Measurements from ENCODE around the gene AK4. TPM values are rescaled to one million over a fixed set of nuclear protein-coding genes. Genes with fewer than 3 reads are reported as not detected.
A peak's percentile ranks its signal among the peaks of the same experiment; 100 is the strongest.
"Not testable (repeated sequence)": the region's sequence is repeated elsewhere in the genome, so short reads cannot be mapped to it uniquely, and the experiment has no call there.

Gene AK4
- total and polyA plus RNA-seq, 2 donors from 2014 or later = 47.6 to 131 TPM

DNA sequence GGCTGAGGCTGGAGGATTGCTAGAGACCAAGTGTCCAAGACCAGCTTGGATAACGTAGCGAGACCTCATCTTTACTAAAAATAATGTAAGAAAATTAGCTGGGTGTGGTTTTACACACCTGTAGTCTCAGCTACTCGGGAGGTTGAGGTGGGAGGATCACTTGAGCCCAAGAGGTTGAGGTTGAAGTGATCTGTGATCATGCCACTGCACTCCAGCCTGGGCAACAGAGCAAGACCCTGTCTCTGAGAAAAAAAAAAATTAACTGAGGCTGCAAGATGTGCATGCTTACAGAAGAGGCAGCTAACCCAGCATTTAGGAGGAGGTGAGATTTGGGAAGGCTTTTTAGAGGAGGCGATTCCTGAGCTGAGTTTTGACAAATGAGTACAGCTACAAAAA is 9.5 kb downstream of the AK4 start:
- intact Hi-C loops (cut with DNase I) = no loop called here
- no peak for FAIRE-seq
- TF ChIP-seq, protein P1, sequence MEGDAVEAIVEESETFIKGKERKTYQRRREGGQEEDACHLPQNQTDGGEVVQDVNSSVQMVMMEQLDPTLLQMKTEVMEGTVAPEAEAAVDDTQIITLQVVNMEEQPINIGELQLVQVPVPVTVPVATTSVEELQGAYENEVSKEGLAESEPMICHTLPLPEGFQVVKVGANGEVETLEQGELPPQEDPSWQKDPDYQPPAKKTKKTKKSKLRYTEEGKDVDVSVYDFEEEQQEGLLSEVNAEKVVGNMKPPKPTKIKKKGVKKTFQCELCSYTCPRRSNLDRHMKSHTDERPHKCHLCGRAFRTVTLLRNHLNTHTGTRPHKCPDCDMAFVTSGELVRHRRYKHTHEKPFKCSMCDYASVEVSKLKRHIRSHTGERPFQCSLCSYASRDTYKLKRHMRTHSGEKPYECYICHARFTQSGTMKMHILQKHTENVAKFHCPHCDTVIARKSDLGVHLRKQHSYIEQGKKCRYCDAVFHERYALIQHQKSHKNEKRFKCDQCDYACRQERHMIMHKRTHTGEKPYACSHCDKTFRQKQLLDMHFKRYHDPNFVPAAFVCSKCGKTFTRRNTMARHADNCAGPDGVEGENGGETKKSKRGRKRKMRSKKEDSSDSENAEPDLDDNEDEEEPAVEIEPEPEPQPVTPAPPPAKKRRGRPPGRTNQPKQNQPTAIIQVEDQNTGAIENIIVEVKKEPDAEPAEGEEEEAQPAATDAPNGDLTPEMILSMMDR (IDR thresholded peaks at IDR 0.05; ENCODE audit: borderline replicate concordance, extremely low read depth, insufficient read depth) = no peak

DNA sequence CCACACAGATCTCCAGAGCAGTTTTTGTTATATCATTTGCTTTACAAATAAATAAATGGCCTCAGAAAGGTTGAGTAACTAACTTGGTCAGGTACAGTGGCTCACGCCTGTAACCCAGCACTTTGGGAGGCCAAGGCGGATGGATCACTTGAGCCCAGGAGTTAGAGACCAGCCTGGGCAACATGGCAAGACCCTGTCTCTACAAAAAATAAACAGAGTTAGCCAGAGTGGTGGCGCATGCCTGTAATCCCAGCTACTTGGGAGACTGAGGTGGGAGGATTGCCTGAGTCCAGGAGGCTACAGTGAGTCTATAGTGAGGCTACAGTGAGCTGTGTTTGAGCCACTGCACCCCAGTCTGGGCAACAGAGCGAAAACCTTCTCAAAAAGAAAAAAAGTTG is 11.3 kb downstream of the AK4 start:
- not testable (repeated sequence) for FAIRE-seq

More for the DNA sequence above, 9.5 kb downstream of the AK4 start:
- no peaks in the 10 kb centered on the region for H3K9me3 ChIP-seq (ENCODE audit: control insufficient read depth in 2 of 3, insufficient read depth in 1 of 3, low read length in 3 of 3)
- DNase-seq = no peak
- no peaks in the 10 kb centered on the region for H3K27me3 ChIP-seq (ENCODE audit: control insufficient read depth, insufficient read depth, low read length)
- H3K36me3 ChIP-seq (ENCODE audit: control insufficient read depth in 2 of 3, insufficient read depth in 3 of 3, low read length in 3 of 3) = no peaks in the 10 kb centered on the region
- no peak overlapping the region for H3K4me3 ChIP-seq (ENCODE audit: low read length in 3 of 3)
- H3K4me1 ChIP-seq (ENCODE audit: control insufficient read depth in 2 of 3, insufficient read depth in 2 of 3, low read depth in 1 of 3, low read length in 3 of 3) = peaks cover 0 to 20% (median 8%) of the 10 kb centered on the region in 3 donors
- H3K27ac ChIP-seq (ENCODE audit: low read depth in 2 of 2, low read length in 2 of 2) = peak overlapping the region; percentile 5 to 36
- H3K9ac ChIP-seq (ENCODE audit: low read length in 3 of 3) = no peak overlapping the region

DNA sequence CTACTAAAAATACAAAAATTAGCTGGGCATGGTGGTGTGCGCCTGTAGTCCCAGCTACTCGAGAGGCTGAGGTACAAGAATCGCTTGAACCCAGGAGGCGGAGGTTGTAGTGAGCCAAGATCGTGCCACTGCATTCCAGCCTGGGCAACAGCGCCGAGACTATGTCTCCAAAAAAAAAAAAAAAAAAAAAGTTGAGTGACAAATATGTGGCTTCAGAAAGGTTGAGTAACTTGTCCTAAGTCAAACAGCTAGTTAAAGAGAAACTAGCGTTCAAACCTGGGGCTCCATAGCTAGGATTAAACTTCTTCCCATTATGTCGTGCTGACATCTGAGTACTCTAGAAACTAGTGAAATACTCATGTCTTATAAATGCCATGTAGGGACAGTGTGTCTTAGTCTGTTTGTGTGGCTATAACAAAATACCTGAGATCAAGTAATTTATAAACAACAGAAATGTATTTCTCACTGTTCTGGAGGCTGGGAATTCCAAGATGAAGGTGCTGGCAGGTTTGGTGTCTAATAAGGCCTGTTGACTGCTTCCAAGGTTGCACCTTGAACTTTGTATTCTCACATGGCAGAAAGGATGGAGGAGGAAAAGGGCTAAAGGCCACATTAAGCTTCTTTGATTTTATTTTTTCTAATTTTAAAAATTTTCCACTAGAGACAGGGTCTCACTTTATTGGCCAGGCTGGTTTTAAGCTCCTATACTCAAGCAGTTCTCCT is 12.0 kb downstream of the AK4 start:
- TF ChIP-seq, protein P1 (IDR thresholded peaks at IDR 0.05; ENCODE audit: borderline replicate concordance, extremely low read depth, insufficient read depth) = no peak
- Histone ChIP-seq H3K4me1 (ENCODE audit: control insufficient read depth in 2 of 3, insufficient read depth in 2 of 3, low read depth in 1 of 3, low read length in 3 of 3) (peaks cover 0 to 27% (median 13%) of the 10 kb centered on the region in 3 donors), H3K9me3 (ENCODE audit: control insufficient read depth in 2 of 3, insufficient read depth in 1 of 3, low read length in 3 of 3) (no peaks in the 10 kb centered on the region), H3K27ac (ENCODE audit: low read depth in 2 of 2, low read length in 2 of 2) (peak overlapping the region; percentile 83 to 84), H3K4me3 (ENCODE audit: low read length in 3 of 3) (no peak overlapping the region), H3K9ac (ENCODE audit: low read length in 3 of 3) (no peak overlapping the region), H3K27me3 (ENCODE audit: control insufficient read depth, insufficient read depth, low read length) (no peaks in the 10 kb centered on the region), H3K36me3 (ENCODE audit: control insufficient read depth in 2 of 3, insufficient read depth in 3 of 3, low read length in 3 of 3) (no peaks in the 10 kb centered on the region)
- DNase-seq (peak in 1 of 5 donors; percentile 7), FAIRE-seq (no peak)
- intact Hi-C loops (cut with DNase I) = no loop called here

More for the DNA sequence above, 11.3 kb downstream of the AK4 start:
- DNase-seq = peak in 1 of 5 donors; percentile 6
- intact Hi-C loops (cut with DNase I); H3K36me3 ChIP-seq (ENCODE audit: control insufficient read depth in 2 of 3, insufficient read depth in 3 of 3, low read length in 3 of 3); H3K27me3 ChIP-seq (ENCODE audit: control insufficient read depth, insufficient read depth, low read length); H3K4me3 ChIP-seq (ENCODE audit: low read length in 3 of 3); H3K9me3 ChIP-seq (ENCODE audit: control insufficient read depth in 2 of 3, insufficient read depth in 1 of 3, low read length in 3 of 3): not testable (repeated sequence)
- peak overlapping the region in 1 of 3 donors; percentile 26 for H3K9ac ChIP-seq (ENCODE audit: low read length in 3 of 3)
- H3K4me1 ChIP-seq (ENCODE audit: control insufficient read depth in 2 of 3, insufficient read depth in 2 of 3, low read depth in 1 of 3, low read length in 3 of 3) = peaks cover 0 to 27% (median 13%) of the 10 kb centered on the region in 3 donors
- H3K27ac ChIP-seq (ENCODE audit: low read depth in 2 of 2, low read length in 2 of 2) = peak overlapping the region; percentile 83 to 84

DNA sequence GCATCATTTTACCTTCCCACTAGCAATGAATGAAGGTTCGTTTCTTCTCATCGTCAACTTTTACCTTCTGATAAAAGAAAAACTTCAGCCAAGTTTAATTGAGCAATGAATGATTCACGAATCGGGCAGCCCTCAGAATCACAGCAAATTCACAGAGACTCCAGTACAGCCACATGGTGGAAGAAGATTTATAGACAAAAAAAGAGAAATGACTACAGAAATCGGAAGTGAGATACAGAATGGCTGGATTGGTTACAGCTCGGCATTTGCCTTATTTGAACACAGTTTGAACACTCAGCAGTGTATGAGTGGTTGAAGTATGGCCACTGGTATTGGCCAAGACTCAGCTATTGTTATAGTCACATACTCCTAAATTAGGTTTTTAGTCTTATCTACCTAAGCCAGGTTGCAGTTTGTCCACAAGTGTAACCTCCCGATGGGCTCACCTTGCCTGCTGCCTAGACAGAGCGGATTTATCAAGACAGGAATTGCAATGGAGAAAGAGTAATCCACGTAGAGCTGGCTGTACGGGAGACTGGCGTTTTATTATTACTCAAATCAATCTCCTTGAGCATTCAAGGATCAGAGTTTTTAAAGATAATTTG is 15.3 kb downstream of the AK4 start:
- DNase-seq (no peak), FAIRE-seq (no peak)
- no peak overlapping the region for H3K9ac ChIP-seq (ENCODE audit: low read length in 3 of 3)
- H3K4me1 ChIP-seq (ENCODE audit: control insufficient read depth in 2 of 3, insufficient read depth in 2 of 3, low read depth in 1 of 3, low read length in 3 of 3) = peaks cover 0 to 22% (median 16%) of the 10 kb centered on the region in 3 donors
- peak overlapping the region; percentile 3 to 20 for H3K27ac ChIP-seq (ENCODE audit: low read depth in 2 of 2, low read length in 2 of 2)
- no peaks in the 10 kb centered on the region for H3K27me3 ChIP-seq (ENCODE audit: control insufficient read depth, insufficient read depth, low read length)
- intact Hi-C loops (cut with DNase I) = no loop called here
- TF ChIP-seq, protein P1 (IDR thresholded peaks at IDR 0.05; ENCODE audit: borderline replicate concordance, extremely low read depth, insufficient read depth) = no peak
- no peaks in the 10 kb centered on the region for H3K36me3 ChIP-seq (ENCODE audit: control insufficient read depth in 2 of 3, insufficient read depth in 3 of 3, low read length in 3 of 3)
- no peak overlapping the region for H3K4me3 ChIP-seq (ENCODE audit: low read length in 3 of 3)
- H3K9me3 ChIP-seq (ENCODE audit: control insufficient read depth in 2 of 3, insufficient read depth in 1 of 3, low read length in 3 of 3) = no peaks in the 10 kb centered on the region

DNA sequence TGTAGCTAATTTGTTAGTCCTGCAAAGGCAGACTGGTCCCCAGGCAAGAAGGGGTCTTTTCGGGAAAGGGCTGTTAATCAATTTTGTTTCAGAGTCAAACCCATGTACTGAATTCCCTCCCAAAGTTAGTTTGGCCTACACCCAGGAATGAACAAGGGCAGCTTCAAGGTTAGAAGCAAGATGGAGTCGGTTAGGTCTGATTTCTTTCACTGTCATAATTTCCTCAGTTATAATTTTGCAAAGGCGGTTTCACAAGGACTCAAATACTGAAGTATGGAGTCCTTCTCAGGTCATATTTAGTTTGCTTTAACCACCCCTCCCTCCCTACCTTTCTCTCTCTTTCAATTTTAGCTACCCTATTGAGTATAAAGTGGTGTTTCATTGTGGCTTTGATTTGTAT is 16.1 kb downstream of the AK4 start:
- FAIRE-seq; H3K9ac ChIP-seq (ENCODE audit: low read length in 3 of 3); H3K27me3 ChIP-seq (ENCODE audit: control insufficient read depth, insufficient read depth, low read length); H3K4me3 ChIP-seq (ENCODE audit: low read length in 3 of 3); intact Hi-C loops (cut with DNase I); H3K36me3 ChIP-seq (ENCODE audit: control insufficient read depth in 2 of 3, insufficient read depth in 3 of 3, low read length in 3 of 3); DNase-seq; H3K9me3 ChIP-seq (ENCODE audit: control insufficient read depth in 2 of 3, insufficient read depth in 1 of 3, low read length in 3 of 3): not testable (repeated sequence)
- H3K27ac ChIP-seq (ENCODE audit: low read depth in 2 of 2, low read length in 2 of 2) = peak overlapping the region in 1 of 2 donors; percentile 53
- H3K4me1 ChIP-seq (ENCODE audit: control insufficient read depth in 2 of 3, insufficient read depth in 2 of 3, low read depth in 1 of 3, low read length in 3 of 3) = peaks cover 0 to 21% (median 14%) of the 10 kb centered on the region in 3 donors

Data from kidney (tissue), 14 donors.